Urothelium cell line (cell line): ENCODE results near the gene F3.
A peak's percentile ranks its signal among the peaks of the same experiment; 100 is the strongest.

ENCODE experiments used
- DNase-seq: peaks from one replicate; pipeline ENCODE4 v3.0.0; 2011; ENCODE audit warnings: low spot score, mixed read lengths
- FAIRE-seq: peaks from 2 replicates; lab custom pipeline; 2011; peaks lifted over from hg19 to GRCh38; lab: Jason Lieb, UNC

F3 gene

GRCh38 chr1:94528826-94529225 is 12.7 kb downstream of the F3 start:
- FAIRE-seq, result peak; percentile 9
- no peak for DNase-seq

- FAIRE-seq (no peak), DNase-seq (no peak)
Observed at GRCh38 chr1:94528299-94528698, 13.3 kb downstream of the F3 start.

GRCh38 chr1:94527447-94528031 is 14.0 kb downstream of the F3 start:
- no peak for DNase-seq
- FAIRE-seq, result no peak

- DNase-seq (no peak), FAIRE-seq (no peak)
Observed at GRCh38 chr1:94526152-94526980, 15.2 kb downstream of the F3 start.

DNA sequence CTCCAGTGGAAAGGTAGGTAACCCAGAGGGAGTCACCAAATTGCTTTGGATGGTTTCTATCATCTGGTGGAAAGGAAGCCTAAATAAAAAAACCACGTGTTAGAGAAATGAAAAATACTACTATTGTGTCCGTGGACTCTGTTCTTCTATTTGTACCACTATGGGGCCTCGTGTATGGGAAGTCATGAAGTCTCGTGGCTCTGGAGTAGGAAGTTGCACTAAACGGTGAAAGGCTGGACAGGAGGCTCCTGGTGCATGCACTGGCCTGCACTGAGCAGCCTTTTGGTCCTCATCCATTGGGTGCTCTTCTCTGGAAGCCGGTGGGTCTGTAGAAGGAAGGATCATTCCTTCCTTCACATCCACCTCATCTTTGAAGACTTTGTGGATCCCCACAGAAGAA is 17.0 kb downstream of the F3 start:
- DNase-seq (no peak), FAIRE-seq (no peak)

- no peak for FAIRE-seq
Observed at GRCh38 chr1:94522304-94522703, 19.3 kb downstream of the F3 start.

GRCh38 chr1:94519351-94519750 is 22.2 kb downstream of the F3 start:
- FAIRE-seq, result no peak
- DNase-seq, result no peak

More at GRCh38 chr1:94522304-94522703, 19.3 kb downstream of the F3 start:
- DNase-seq, result no peak

- no peak for FAIRE-seq
- DNase-seq, result no peak
Observed at GRCh38 chr1:94515296-94515947, 26.1 kb downstream of the F3 start.

- FAIRE-seq (no peak), DNase-seq (peak; percentile 35)
Observed at GRCh38 chr1:94514095-94514727, 27.3 kb downstream of the F3 start.

DNA sequence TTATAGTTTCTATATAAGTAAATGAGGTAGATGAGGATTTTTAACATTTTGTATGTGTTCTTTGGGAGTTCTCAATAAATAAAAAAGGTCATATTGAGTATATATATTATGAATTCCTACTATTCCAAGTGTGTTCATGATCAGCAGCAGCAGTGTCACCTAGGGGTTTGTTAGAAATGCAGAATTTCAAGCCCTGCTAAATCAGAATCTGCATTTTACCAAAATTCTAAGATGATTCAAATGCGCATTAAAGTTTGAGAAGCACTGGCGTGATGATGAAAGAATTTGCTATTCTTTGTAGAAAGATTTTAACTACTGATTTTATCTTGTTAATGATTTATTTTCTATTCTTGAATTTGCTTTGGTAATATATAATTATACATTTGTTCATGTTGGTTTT is 28.7 kb downstream of the F3 start:
- no peak for FAIRE-seq
- DNase-seq, result no peak

- DNase-seq (no peak), FAIRE-seq (no peak)
Observed at GRCh38 chr1:94504601-94505000, 37.0 kb downstream of the F3 start.

GRCh38 chr1:94503153-94503552 is 38.4 kb downstream of the F3 start:
- no peak for FAIRE-seq
- DNase-seq, result no peak

GRCh38 chr1:94501935-94502334 is 39.6 kb downstream of the F3 start:
- FAIRE-seq, result no peak
- no peak for DNase-seq

GRCh38 chr1:94501426-94501825 is 40.1 kb downstream of the F3 start:
- no peak for DNase-seq
- no peak for FAIRE-seq

DNA sequence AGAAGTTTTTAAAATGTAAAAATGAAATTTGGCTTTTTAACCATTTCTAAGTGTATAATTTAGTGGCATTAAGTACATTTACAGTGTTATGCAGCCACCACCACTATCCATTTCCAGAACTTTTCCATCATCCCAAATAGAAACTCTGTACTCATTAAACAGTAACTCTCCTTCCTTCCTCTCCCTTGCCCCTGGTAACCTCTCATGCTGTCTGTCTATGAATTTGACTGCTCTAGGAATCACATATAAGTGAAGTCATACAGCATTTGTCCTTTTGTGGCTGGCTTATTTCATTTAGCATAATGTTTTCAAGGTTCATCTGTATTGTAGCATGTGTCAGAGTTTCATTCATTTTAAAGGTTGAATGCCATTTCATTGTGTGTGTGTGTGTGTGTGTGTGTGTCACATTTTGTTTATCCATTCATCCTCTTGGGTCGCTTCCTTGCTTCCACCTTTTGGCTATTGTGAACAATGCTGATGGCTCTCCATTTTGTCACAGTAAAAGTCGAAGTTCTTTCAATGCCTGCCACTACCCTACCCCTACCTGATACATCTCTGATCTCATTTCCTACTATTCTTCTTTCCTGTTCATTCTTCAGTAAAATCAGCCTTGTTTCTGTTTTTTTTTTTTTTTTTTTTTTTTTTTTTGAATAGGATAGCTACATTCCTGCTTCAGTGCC is 45.3 kb downstream of the F3 start:
- DNase-seq (no peak), FAIRE-seq (no peak)

DNA sequence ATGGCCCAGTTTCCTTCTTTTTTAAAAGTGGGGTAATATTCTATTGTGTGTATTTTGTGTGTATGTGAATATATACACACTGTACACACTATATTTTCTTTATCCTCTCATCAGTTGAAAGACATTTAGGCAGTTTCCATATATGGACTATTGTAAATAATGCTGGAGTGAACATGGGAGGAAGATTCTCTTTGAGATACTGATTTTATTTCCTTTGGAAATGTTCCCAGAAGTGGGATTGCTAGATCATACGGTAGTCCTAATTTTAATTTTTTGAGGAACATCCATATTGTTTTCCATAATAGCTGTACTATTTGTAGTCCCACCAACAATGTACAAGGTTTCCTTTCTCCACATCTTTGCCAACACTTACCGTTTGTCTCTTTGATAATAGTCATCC is 51.0 kb downstream of the F3 start:
- no peak for FAIRE-seq

DNA sequence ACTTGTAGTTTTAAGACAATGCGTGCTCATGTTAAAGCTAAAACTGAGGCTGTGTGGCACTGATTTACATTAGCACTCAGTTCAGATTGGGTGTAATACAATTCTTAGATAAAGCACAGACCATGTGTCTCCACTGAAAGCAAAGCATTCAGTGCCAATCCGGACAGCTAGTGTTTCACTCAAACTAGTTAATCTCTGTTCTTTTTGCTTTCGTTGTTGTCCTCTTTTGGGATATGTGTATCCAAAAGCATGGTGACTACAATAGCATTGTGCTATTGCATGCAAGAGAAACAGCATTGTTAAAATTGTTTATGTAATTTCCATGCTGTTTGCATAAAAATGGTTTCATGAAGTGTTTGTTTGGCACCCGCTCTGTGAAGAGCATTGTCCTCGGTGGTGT is 54.6 kb downstream of the F3 start:
- no peak for FAIRE-seq
- DNase-seq, result no peak

More for the DNA sequence above, 51.0 kb downstream of the F3 start:
- no peak for DNase-seq

DNA sequence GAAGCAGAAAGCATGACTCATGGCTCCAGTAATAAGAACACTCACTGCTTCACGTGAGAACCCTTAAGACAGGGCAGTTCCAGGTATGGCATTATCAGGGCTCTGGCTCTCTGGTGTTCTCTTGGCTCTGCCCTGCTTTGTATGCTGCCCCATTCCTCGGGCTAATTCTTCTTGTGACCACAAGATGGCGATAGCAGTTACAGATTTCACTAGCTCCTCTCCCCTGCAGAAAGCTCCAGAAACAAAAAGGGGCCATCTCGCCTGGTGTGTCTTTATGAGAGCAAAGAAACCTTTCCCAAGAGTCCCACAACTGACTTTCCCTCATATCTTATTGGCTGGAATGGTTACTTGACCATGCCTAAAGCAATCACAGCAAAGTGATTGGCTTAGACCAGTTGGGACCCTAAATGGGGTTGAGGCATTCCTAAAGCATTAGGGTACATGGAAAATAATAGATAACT is 60.1 kb downstream of the F3 start:
- peak; percentile 76 for DNase-seq
- FAIRE-seq, result no peak

- FAIRE-seq (no peak), DNase-seq (no peak)
Observed at GRCh38 chr1:94479682-94480081, 61.9 kb downstream of the F3 start.
